ENCODE data around the gene ARMC6.

- TF ChIP-seq CTCF (CRISPR knock-in tag; IDR thresholded peaks at IDR 0.05) (no peak), KLF12 (CRISPR knock-in tag; IDR thresholded peaks at IDR 0.05; ENCODE audit: borderline replicate concordance) (no peak), NFIC (IDR thresholded peaks at IDR 0.05; ENCODE audit: low read length) (no peak), ZNF296 (CRISPR knock-in tag; conservative IDR thresholded peaks at IDR 0.05) (no peak), NFKB2 (CRISPR knock-in tag; IDR thresholded peaks at IDR 0.05; ENCODE audit: borderline replicate concordance) (no peak), POLR2AphosphoS5 (IDR thresholded peaks at IDR 0.05; ENCODE audit: low read depth, low read length) (no peak), CEBPB (IDR thresholded peaks at IDR 0.05; ENCODE audit: borderline replicate concordance, low read depth, low read length) (no peak), HIC2 (CRISPR knock-in tag; IDR thresholded peaks at IDR 0.05; ENCODE audit: low read depth) (no peak), ZFP36L1 (CRISPR knock-in tag; IDR thresholded peaks at IDR 0.05) (no peak), ZFX (CRISPR knock-in tag; IDR thresholded peaks at IDR 0.05; ENCODE audit: low read depth) (no peak)
These were observed 16.0 kb downstream of the ARMC6 start for GRCh38 chr19:19049406-19049805.

All from HepG2 (cell line).